ENCODE results near the gene GCSH.
A peak's percentile ranks its signal among the peaks of the same experiment; 100 is the strongest.
"Not testable (repeated sequence)": the region's sequence is repeated elsewhere in the genome, so short reads cannot be mapped to it uniquely, and the experiment has no call there.

GCSH gene

DNA sequence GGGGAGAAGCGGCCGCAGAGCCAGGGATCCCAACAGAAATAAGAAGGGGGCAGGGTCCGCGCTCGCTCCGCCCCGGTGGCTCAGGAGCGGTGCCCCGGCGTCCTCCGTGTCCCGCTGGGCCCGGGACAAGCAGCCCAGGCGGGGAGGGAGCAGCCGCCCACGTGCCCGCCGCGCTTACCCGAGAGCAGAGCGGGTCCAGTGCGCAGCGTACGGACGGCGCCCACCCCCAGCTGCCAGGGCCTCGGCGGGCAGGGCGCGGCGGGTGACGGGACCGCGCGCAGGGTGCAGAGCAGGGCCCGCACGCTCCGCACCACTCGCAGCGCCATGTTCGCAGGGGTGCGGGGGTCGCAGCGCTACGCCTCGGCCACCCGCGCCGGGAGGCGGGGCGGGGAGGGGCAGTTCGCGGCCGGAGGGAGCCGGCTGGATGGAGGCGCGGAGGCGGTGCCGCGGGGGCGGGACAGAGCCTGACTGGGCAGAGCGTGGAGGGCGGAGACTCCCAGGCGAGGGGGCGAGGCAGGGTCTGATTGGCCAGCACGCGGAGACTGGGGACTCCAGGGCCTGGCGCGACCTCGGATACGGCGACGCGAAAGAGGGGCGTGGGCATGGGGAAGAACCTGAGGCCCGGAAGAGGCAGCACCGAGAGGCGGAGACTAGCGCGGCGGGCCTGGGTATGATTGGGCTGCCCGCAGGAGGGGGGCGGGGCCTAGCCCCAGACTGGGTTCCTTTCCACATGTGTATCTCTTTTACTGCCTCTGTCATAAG is at the start of gene GCSH:
Gene GCSH (minus strand): TSS at position 443 of the 762 bp plus-strand sequence. CDS start 117 bp downstream, at position 326.
- peak; percentile 95 to 99 (median 97) for DNase-seq

DNA sequence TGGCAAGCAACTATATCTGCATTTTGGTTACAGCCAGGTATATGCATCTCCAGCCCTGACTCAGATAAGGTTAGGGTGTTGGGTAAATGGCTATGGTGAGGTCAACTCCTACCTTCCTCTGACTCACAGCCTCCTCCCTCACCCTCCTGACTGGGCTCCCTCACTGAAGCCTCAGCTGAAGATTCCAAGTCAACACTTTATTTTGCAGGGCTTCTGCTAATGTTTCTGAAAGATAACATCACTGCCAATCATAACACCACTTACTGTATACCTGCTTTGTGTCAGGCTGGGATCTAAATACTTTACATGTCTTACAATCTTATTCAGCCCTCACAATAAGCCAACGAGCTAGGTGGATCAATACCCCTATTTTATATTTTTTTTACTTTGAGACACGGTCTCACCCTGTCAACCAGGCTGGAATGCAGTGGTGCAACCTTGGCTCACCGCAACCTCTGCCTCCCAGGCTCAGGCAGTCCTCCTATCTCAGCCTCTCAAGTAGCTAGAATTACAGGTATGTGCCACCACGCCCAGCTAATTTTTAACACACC is 47.8 kb upstream of the GCSH start:
- DNase-seq: no peak

DNA sequence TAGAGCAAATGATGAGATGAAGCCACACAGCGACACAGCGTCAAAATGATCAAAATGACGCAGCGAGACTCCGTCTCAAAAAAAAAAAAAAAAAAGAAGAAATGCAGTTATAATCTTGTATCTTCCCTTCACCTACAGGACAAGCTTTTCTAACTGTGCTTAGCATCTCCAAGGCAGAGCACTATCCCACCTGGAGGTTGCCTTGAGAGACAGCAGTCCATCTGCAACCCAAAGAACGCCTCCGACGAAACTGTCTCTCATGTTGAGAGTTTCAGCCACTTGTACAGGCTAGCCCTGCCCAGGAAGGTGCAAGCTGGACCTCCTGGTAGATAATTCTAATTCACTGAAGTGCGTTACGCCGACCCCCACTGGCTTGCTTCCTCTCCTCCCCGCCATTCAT is 46.7 kb upstream of the GCSH start:
- DNase-seq: no peak

DNA sequence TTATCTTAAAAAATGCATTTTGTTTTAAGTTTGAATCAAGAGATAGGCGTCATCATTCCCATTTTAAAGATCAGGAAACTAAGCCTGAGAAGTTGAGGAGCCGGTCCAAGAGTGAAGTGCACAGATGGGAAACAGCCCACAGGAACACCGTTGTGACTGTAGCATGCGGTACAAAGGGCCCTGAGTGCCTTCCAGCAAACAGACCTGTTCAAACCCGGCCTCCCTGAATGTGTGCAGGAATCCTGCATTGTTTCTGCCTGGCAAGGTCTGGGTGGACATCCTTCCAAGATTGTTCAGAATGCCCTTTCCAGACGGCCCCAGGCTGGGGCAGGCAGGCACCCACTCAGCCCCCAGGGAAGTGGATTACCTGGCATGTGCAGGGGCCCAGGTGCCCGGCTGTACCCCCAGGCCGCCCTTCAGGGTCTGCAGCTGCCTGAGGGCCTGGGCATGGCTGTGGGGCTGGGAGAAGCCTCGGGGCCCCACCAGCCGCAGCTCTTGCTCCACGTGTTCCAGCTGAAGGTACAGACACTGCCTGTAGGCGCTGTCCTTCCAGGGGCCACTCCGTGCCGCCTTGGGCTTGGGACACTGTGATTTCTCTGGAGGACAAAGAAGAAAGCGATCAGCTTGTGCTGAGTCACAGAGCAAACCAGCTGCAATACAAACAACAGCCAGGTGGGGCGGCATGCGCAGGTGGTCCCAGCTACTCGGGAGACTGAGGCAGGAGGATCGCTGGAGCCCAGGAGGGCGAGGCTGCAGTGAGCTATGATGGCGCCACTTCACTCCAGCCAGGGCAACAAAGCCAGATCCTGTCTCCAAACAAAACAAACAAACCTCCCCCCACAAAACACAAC is 45.0 kb upstream of the GCSH start:
- no peak for DNase-seq

DNA sequence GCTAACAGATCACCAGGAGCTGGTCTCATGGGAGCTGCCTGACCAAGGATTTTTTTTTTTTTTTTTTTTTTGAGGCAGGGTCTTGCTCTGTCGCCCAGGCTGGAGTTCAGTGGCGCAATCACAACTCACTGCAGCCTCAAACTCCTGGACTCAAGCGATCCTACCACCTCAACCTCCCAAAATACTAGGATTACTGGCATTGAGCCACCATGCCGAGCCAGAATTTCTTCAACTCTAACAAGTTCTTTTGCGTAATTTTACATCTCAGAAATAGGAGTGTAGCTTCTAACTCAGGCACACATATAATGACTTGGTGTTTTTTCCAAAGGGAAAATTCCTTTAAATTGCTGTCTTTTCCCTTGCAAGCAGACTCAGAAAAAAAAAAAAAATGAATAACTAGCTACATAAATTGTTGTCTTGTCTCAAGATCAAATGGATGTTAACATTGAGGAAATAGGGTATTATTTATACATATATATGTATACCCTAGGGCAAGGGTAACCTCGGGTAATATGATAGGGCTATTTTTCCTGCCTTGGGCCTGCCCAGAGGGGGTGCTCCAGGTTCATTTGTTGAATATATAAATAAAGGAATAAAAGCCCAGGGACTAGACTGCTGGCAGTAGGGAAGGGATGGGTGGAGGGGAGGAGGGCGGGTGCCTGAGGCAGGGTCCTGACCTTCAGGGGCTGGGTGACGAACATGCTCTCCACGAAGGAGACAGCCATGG is 42.8 kb upstream of the GCSH start:
- DNase-seq: no peak

DNA sequence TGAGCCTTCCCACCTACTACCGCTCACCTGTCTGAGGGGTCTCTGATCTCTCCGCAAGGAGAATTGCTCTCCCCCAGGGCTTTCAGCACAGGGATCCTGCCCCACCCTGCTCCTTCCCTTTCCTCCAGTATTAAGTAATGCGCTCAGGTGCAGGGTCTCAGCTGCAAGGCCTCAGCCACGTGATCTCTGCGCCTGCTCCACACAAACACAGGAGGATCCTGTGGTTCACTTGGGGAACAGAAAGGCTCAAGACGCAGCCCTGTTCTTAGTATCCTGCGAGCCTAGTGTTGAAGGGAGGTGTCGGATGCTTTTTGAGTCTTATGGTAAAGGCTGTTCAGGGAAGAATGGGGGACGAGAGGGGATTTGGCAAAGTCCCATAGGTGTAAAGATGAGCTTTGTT is 41.6 kb upstream of the GCSH start:
- no peak for DNase-seq

DNA sequence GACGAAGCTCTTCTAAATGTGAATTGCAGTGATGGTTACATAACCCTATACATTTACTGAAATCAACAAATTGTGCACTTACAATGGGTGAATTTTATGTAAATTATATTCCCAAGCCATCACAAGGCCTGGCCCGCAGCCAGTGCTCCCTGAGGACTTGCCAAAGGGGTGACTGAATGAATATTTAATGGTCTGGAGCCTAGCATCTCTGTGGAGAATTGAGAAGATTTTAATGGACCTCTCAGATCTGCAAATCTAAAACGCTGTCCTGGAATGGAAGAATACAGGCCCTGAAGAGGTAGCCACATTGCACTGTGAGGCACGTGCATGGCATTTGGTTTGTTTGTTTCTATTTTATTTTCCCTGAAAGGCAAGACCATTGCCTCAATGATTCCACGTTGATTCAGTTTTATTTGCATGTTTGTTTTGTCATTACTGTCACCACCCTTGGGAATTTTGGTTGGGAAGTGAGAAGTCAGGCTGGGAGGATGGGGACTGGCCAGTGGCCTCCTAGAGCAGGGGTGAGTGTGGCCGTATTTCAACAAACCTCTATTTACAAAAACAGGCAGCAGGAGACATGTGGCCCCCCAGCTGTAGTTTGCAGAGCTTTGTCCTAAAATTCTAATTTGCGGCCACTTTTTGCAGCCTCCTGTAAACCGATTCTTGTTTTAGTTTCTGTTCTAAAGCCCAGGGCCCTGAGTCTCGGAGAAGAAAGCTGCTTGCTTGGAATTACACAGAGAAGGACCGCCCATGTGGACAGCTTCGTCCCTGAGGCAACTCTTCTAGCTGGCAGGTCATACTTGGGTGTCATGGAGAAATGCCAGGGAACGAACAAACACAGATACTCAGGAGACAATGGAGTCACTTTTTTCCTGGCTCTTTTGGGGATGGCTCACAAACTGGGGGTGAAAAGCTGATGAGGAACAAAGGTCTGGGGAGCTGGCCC is 40.5 kb upstream of the GCSH start:
- DNase-seq: no peak

DNA sequence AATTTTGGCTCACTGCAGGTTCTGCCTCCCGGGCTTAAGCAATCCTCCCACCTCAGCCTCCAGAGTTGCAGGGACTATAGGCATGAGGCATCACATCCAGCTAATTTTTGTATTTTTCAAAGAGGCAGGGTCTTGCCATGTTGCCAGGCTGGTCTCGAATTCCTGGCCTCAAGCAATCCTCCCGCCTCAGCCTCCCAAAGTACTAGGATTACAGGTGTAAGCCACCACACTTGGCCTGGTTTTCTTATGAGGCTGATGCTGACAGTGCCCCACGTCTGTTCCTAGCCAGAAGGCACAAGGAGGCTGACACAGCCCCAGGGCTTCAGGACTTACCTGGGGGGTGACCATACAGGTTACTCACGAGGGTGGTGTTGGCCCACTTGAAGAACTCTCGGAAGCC is 33.9 kb upstream of the GCSH start:
- DNase-seq: no peak

DNA sequence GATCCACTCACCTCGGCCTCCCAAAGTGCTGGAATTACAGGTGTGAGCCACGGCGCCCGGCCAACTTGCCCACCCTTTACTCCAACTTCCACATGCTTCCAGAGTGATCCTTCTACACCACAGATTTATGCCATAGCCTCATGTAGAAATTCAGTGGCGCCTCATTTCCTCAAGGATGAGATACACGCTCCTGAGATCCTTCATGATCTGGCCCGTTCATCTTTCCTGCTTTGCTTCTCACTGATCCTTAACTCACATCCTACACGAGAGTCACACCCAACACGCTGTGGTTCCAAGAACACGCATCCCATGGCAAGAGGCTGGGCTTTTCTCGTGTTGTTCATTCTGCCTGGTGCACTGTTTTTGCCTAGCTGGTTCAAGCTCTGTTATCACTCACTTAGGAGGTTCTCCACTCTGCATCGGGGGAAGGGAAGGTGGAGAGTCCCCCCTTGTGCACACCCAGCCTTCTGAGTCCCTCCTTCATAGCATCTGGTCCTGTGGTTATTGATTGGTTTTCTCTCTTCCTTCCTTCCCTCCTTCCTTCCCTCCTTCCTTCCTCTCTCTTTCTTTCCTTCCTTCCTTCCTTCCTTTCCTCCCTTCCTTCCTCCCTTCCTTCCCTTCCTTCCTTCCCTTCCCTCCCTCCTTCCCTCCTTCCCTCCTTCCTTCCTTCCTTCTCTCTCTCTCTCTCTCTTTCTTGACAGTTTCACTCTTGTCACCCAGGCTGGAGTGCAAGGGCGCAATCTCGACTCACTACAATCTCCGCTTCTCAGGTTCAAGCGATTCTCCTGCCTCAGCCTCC is 32.7 kb upstream of the GCSH start:
- DNase-seq: no peak

DNA sequence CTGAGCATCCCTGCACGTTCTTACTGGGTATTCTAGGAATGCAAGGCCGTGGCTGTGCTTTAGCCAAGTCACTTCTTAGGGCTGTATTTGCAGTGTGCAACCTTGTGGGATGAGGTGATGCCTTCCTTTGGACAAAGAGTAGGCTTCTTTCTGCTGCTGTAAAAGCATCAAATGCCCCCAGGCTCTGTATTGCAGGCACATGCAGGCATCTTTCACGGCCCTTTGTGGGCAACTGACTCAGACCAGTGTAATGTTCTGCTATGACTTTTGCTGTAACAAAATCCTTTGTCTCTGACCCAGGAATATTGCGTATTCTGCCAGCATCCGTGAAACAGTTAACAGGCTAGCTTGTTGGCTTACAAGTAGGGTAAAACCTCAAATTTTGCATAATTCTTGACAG is 30.9 kb upstream of the GCSH start:
- DNase-seq: no peak

DNA sequence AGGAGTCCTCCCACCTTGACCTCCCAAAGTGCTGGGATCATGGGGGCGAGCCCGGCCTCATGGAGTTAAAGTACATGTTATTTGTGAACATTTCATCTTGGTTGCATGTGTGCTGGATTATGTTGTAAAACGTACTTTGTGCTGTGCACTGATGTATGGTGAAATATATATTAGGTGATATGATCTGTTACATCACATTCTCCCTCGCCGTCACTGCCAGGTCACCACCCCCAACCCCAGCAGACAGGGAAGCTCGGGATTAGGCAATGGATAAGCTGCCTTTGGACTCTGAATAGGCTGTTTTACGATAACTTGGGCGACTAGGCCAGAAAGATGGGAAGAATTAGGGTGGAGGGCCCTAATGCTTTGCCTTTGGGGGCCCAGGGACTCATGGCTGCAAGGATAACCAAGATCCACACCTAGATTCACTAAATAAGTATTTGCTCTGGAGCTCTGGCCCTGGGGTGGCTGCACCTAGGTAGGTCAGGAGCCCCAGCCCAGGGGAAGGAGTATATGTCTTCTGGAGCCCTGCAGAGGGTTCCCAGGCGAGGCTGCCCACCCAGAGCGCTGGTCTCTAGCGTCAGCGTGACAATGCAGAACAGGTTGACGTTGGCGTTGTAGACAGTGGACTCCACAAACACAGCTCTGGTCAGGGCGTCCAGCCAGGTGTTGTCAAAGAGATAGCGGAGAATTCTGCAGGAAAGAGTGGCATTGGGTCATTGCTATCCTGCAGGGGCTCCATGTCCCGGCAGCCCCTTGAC is 27.1 kb upstream of the GCSH start:
- no peak for DNase-seq

DNA sequence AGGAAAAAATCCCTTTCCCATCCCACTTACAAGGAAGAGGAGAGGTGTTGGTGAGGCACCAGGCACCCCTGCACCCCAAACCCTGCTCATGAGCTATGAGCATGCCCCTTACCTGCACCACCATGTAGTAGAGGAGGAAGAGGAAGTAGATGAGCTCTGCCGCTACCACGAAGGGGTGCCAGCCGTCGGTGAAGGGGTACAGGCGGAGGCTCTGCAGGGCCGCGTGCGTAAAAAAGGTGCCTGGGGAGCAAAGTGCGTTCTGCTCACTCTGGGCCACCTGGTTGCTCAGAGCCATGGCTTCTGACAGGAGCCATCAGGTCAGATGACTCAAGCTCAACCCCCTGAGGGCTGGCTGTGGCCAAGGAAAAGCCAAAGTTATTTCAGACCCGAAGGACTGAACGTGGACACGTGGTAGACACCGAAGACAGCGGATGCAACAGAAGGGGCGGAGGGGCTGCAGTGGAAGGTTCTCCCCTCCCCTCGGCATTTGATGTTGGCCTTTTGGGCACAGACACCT is 25.3 kb upstream of the GCSH start:
- DNase-seq: no peak

DNA sequence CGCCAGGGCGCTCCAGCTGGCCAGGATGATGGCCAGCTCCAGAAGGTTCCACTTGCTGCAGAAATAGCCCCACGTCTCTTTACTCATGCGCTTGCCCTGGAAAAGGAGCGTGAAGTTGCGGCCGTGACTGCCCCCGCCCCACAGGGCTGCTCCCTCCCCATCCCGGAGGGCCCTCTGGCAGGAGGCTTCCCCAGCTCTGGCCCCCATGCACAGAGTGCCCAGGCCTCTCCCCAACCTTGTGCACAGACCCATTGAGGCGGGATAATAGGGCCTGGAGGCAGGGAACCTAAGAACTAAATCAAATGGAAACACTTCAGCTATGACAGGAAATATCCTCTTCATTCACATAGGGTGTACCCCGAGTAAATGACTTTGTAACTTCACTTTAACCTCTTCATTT is 21.2 kb upstream of the GCSH start:
- no peak for DNase-seq

DNA sequence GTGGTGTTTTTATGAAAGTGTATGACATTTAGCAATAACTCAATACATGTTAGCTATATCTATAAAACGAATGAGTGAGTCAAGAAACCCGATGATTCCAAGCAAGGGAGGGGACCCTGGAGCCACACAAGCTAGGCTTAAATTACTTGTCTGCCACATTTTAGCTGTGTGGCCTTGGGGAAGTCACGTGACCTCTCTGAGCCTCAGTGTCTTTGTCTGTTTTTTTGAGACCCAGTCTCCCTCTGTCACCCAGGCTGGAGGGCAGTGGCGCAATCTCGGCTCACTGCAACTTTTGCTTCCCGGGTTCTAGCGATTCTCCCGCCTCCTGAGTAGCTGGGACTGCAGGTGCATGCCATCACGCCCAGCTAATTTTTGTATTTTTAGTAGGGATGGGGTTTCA is 20.1 kb upstream of the GCSH start:
- DNase-seq: no peak

DNA sequence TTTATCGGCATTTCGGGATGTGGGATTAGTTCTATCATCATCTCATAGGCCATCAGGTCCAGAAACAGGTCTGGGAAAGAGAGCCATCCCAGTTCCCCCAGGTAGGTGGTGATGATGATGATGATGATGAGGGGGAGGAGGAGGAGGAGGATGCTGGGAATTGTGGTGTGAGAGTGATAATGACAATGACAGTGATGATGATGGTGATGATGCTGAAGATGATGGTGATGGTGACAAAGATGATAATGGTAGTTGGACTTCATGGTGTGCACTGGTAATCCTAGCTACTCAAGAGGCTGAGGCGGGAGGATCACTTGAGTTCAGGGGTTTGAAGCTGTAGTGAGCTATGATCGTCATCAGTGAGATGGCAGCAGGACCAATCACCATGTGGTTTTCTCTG is 16.3 kb upstream of the GCSH start:
- DNase-seq: no peak

DNA sequence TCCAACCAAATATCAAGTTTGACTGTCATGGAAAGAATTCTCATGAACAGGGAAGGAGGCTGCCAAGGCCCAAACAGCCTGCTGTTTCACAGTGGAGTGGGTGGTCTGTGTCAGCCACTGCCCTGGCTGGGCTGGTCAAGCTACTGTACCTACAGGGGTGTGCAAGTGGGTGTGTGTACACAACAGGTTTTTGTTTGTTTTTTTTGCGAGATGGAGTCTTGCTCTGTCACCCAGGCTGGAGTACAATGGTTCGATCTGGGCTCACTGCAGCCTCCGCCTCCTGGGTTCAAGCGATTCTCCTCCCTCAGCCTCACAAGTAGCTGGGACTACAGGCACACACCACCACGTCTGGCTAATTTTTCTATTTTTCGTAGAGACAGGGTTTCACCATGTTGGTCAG is 13.1 kb upstream of the GCSH start:
- DNase-seq: not testable (repeated sequence)

DNA sequence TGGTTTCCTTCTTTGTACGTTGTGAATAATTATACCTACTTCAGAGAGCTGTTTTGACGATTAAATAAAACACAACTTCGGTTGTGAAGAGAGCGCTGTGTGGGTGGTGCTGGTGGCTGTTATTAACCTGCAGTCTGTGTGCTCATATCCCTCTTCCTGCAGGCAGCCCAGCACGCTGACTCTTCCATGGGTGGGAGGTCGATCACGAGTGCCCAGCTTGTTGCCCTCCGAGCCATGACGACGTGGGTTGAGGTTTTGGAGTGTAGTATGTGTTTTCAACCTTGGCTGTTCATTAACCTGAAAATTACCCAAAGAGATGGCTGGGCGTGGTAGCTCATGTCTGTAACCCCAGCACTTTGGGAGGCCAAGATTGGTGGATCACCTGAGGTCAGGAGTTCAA is 11.3 kb upstream of the GCSH start:
- no peak for DNase-seq

DNA sequence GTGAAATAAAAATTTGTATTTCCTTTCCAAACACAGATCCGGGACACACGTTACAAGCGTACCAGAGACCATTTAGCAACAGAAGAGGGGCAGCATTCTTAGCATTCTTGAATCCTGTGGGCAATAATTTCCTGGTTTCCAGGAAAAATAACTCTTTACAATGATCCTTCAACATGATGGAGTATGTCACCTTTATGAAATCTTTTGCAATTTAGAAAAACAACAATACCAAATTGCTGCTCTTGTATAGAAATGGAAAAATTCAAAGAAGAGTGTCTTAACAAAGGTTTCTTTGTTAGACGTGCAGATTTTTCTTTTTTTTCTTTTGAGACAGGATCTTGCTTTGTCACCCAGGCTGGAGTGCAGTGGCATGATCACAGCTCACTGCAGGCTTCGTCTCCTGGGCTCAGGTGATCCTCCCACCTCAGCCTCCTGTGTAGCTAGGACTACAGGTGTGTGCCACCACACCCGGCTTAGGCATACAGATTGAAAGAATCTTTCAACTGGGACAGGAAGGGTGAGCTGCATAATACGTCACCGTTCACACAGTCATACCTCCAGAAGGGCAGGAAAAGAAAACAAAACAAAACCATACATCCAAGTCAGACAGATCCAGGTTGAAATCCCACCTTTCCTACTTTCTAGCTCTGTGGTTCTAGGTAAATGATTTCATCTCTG is 10.8 kb upstream of the GCSH start:
- DNase-seq: no peak

DNA sequence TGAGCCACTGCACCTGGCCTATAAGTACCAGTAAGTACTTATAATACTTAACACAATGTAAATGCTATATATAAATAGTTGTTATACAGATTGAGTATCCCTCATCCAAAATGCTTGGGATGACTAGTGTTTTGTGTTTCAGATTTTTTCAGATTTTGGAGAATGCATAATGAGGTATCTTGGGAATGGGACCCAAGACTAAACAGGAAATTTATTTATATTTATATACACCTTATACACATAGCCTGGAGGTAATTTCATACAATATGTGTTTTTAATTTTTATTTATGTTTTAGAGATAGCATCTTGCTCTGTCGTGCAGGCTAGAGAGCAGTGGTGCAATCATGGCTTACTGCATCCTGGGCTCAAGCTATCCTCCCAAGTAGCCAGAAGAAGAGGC is 9.8 kb upstream of the GCSH start:
- DNase-seq: no peak

DNA sequence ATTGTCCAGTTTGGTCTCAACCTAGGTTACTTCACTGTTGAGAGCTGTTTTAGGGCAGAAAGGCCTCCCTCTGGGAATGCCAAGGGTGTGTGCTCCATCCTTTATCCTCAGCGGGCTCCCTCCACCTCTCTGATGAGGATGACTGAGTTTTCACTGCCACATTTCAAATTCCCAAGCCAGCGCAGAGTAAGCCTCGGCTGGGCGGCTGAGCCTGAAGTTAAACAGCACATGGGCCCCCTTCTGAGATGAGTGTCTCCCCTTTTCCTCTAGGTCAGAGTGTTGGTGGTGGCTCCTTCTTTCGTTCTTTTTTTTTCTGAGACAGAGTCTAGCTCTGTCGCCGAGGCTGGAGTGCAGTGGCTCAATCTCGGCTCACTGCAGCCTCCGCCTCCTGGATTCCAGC is 5.5 kb upstream of the GCSH start:
- no peak for DNase-seq

Measured in activated CD4-positive, CD25-positive, alpha-beta regulatory T cell (primary cell).